ENCODE measurements around the gene SPRYD3.

Gene SPRYD3

GRCh38 chr12:53105712-53106439, 26.7 kb upstream of the SPRYD3 start:
- TF ChIP-seq, protein P1, sequence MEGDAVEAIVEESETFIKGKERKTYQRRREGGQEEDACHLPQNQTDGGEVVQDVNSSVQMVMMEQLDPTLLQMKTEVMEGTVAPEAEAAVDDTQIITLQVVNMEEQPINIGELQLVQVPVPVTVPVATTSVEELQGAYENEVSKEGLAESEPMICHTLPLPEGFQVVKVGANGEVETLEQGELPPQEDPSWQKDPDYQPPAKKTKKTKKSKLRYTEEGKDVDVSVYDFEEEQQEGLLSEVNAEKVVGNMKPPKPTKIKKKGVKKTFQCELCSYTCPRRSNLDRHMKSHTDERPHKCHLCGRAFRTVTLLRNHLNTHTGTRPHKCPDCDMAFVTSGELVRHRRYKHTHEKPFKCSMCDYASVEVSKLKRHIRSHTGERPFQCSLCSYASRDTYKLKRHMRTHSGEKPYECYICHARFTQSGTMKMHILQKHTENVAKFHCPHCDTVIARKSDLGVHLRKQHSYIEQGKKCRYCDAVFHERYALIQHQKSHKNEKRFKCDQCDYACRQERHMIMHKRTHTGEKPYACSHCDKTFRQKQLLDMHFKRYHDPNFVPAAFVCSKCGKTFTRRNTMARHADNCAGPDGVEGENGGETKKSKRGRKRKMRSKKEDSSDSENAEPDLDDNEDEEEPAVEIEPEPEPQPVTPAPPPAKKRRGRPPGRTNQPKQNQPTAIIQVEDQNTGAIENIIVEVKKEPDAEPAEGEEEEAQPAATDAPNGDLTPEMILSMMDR (IDR thresholded peaks at IDR 0.05; ENCODE audit: insufficient read depth, missing control alignments) = no peak
- no peak for DNase-seq (ENCODE audit: insufficient read length, low spot score)
- FAIRE-seq = no peak

DNA sequence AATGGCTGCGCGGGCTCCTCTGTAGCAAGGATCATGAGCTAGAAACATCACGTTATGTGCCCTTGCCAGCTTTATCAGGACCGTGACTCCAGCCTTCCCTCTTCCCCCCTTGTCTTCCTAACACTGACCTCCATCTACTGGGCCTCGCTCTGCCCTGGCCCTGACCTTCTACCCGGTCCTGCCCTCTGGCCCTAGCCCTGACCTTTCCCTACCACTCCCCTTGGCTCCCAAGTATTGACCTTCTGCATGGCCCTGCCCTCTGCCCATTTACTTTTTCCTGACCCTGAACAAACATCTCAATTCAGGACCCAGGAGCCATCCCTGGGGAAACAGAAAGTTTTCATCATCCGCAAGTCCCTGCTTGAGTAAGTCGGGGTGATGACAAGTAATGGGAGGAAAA, 26.1 kb upstream of the SPRYD3 start:
- TF ChIP-seq, protein P1 (IDR thresholded peaks at IDR 0.05; ENCODE audit: insufficient read depth, missing control alignments) = no peak
- DNase-seq (ENCODE audit: insufficient read length, low spot score) (no peak), FAIRE-seq (no peak)

DNA sequence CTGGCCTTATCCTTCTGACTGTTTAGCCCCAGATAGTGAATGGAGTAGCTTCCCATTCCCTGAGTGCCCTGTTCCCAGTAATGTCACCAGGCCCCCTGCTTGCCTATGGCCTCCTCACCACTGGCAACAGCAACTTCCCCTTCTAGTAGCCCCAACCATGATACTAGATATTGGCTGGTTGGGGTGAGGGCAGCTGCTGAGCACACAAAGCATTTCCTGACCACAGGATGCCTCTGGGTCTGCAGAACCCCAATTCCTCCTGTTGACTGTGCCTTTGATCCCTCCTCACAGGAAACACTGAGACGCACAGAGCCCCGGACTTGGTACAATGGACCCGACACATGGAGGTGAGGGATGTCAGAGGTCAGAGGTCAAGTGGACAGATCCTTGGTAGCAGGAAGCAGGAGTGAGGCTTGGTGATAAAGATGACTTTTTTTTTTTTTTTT, 24.7 kb upstream of the SPRYD3 start:
- peak; percentile 6 for DNase-seq (ENCODE audit: insufficient read length, low spot score)
- no peak for FAIRE-seq
- TF ChIP-seq, protein P1 (IDR thresholded peaks at IDR 0.05; ENCODE audit: insufficient read depth, missing control alignments) = no peak

- no peak for FAIRE-seq
- DNase-seq (ENCODE audit: insufficient read length, low spot score) = peak; percentile 15
- TF ChIP-seq, protein P1 (IDR thresholded peaks at IDR 0.05; ENCODE audit: insufficient read depth, missing control alignments) = no peak
Observed at GRCh38 chr12:53102883-53103807, 24.0 kb upstream of the SPRYD3 start, which contains the start of gene SOAT2. Gene SOAT2 (plus strand): TSS chr12:53103486. CDS start chr12:53103578, 92 bp downstream.

DNA sequence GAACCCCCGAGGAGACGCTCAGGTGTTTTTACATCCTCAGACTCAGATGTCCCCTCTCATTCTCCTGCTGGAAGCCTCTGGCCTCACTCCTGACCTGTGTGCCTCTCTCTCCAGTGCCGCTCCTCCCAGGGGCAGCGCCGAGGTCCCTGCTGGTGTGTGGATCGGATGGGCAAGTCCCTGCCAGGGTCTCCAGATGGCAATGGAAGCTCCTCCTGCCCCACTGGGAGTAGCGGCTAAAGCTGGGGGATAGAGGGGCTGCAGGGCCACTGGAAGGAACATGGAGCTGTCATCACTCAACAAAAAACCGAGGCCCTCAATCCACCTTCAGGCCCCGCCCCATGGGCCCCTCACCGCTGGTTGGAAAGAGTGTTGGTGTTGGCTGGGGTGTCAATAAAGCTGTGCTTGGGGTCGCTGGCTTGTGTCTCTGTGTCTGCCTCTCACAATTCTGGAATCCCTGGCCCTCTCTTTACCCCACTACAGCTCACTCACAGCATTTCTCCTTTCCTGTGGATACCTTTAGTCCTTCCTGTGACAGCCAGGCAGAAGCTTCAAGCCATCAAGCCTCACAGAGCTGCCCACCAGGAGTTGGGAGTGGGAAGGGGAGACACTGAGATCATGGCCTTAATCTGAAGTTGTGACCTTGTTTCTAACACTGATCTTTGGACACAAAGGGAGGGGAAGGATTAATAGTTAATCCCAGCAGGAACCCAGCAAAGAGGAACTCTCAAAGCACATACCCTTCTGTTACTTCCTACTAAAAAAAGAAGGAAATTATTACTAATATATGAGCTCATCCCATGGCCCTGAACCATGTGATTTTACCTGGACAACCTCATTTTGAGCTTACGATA, 23.0 kb upstream of the SPRYD3 start:
- FAIRE-seq = no peak
- TF ChIP-seq, protein P1 (IDR thresholded peaks at IDR 0.05; ENCODE audit: insufficient read depth, missing control alignments) = no peak
- peak; percentile 56 for DNase-seq (ENCODE audit: insufficient read length, low spot score)

- no peak for FAIRE-seq
- peak; percentile 8 for DNase-seq (ENCODE audit: insufficient read length, low spot score)
- TF ChIP-seq, protein P1 (IDR thresholded peaks at IDR 0.05; ENCODE audit: insufficient read depth, missing control alignments) = no peak
Observed at GRCh38 chr12:53101266-53101665, 22.1 kb upstream of the SPRYD3 start.
